Mucosa of descending colon (tissue), 3 donors: ENCODE data around the gene NLRC3. TPM values are rescaled to one million over a fixed set of nuclear protein-coding genes. Genes with fewer than 3 reads are reported as not detected.

Experiments
- ATAC-seq: fragments of 200-7000 bp; cut with Tn5 transposase; one replicate; pipeline ENCODE4 v1.9.1; 2020; ENCODE audit warnings: mild to moderate bottlenecking, moderate library complexity
- DNase-seq, 3 donors: peaks; one replicate each; pipeline ENCODE4 v3.0.0-alpha.2; 2020
- H3K36me3 ChIP-seq: fragments of 200-600 bp; one replicate; pipeline ENCODE4 v1.8.0; 2021; ENCODE audit warnings: low read depth, mild to moderate bottlenecking
- H3K4me1 ChIP-seq: fragments of 200-600 bp; one replicate; pipeline ENCODE4 v1.8.0; 2021; ENCODE audit warnings: low read depth, mild to moderate bottlenecking
- H3K4me3 ChIP-seq: fragments of 200-600 bp; one replicate; pipeline ENCODE4 v1.8.0; 2021; ENCODE audit warnings: mild to moderate bottlenecking
- H3K9me3 ChIP-seq: fragments of 200-600 bp; one replicate; pipeline ENCODE4 v1.8.0; 2021; ENCODE audit warnings: mild to moderate bottlenecking
- intact Hi-C, 2 donors: fragments of 100-400 bp; cut with DNase I in 1 of 2; cut with micrococcal nuclease in 1 of 2; formaldehyde crosslinking; loops; one replicate each; pipeline versions ENCODE4 v1.11.0 to v1.11.1; 2022; cut with DNase I, micrococcal nuclease
- total RNA-seq, 3 donors: library from RNA; stranded (reverse); fragmentation: NEBNext Ultra II Directional in 2 of 3; extraction: Animal tissue kit (Norgen Biotek cat#: 25700) in 2 of 3; gene quantifications; one replicate each; pipeline versions ENCODE4 v1.2.1 to v1.2.4, GENCODE V29; 2021 to 2023
- TF ChIP-seq, protein P1 (sequence below): fragments of 200-600 bp; IDR thresholded peaks from one replicate; pipeline ENCODE4 v1.8.0; 2022; ENCODE audit warnings: antibody characterized with exemption, mild to moderate bottlenecking
- donor health status: DM: no; HTN: no; CAD: no; lungs with moderate emphysema.
- donor health status: DM: no; HTN: no; CAD: no.
- donor health status: DM: no; HTN: yes; CAD: no.

NLRC3 gene
- total RNA-seq, 3 donors from 2014 or later, result 1.4 to 2.6 (median 1.7) TPM

- TF ChIP-seq, protein P1, sequence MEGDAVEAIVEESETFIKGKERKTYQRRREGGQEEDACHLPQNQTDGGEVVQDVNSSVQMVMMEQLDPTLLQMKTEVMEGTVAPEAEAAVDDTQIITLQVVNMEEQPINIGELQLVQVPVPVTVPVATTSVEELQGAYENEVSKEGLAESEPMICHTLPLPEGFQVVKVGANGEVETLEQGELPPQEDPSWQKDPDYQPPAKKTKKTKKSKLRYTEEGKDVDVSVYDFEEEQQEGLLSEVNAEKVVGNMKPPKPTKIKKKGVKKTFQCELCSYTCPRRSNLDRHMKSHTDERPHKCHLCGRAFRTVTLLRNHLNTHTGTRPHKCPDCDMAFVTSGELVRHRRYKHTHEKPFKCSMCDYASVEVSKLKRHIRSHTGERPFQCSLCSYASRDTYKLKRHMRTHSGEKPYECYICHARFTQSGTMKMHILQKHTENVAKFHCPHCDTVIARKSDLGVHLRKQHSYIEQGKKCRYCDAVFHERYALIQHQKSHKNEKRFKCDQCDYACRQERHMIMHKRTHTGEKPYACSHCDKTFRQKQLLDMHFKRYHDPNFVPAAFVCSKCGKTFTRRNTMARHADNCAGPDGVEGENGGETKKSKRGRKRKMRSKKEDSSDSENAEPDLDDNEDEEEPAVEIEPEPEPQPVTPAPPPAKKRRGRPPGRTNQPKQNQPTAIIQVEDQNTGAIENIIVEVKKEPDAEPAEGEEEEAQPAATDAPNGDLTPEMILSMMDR, result no peak
- peak; percentile 38 for ATAC-seq
Observed at GRCh38 chr16:3587547-3588110, 10.4 kb upstream of the NLRC3 start.

GRCh38 chr16:3584412-3584811 is 7.2 kb upstream of the NLRC3 start:
- H3K9me3 ChIP-seq, result no peaks in the 10 kb centered on the region

More at GRCh38 chr16:3587547-3588110, 10.4 kb upstream of the NLRC3 start:
- H3K9me3 ChIP-seq, result no peaks in the 10 kb centered on the region
- intact Hi-C loops, result no loop called here
- H3K36me3 ChIP-seq, result no peaks in the 10 kb centered on the region
- H3K4me3 ChIP-seq, result no peak overlapping the region
- no peaks in the 10 kb centered on the region for H3K4me1 ChIP-seq
- DNase-seq, result no peak

DNA sequence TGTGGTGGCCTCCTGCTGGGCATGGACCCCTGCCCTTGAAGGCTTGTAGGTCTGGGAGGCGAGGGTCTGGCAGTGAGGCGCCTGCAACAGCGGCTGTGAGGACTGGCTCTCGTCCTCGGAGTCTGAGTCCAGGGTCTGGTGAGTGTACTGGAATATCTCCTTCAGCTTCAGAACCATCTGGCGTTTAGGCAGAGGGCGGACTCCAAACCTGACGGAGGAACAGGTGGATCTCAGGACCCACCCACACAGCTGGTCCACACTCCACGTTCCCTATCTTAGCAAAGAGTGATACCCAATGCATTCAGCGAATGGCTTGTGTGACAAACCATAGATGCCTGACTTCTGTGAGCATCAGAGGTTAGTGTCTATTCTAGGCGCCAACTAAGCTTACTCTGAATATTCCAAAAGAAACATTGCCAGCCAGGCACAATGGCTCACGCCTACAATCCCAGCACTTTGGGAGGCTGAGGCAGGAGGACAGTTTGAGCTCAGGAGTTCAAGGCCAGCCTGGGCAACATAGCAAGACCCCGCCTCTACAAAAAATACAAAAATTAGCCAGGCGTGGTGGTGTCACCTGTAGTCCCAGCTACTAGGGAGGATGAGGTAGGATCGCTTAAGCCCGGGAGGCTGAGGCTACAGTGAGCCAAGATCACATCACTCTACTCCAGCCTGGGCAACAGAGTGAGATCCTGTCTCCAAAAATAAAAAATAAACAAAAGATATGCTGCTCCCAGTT is 6.3 kb upstream of the NLRC3 start:
- no peaks in the 10 kb centered on the region for H3K4me1 ChIP-seq
- ATAC-seq, result no peak
- no peaks in the 10 kb centered on the region for H3K9me3 ChIP-seq
- intact Hi-C loops, result no loop called here
- TF ChIP-seq, protein P1, result no peak
- H3K4me3 ChIP-seq, result no peak overlapping the region
- DNase-seq, result no peak
- H3K36me3 ChIP-seq, result no peaks in the 10 kb centered on the region

More at GRCh38 chr16:3584412-3584811, 7.2 kb upstream of the NLRC3 start:
- TF ChIP-seq, protein P1, result no peak
- intact Hi-C loops, result no loop called here
- Histone ChIP-seq H3K4me3 (no peak overlapping the region), H3K36me3 (no peaks in the 10 kb centered on the region), H3K4me1 (no peaks in the 10 kb centered on the region)
- DNase-seq, result no peak
- ATAC-seq, result no peak

DNA sequence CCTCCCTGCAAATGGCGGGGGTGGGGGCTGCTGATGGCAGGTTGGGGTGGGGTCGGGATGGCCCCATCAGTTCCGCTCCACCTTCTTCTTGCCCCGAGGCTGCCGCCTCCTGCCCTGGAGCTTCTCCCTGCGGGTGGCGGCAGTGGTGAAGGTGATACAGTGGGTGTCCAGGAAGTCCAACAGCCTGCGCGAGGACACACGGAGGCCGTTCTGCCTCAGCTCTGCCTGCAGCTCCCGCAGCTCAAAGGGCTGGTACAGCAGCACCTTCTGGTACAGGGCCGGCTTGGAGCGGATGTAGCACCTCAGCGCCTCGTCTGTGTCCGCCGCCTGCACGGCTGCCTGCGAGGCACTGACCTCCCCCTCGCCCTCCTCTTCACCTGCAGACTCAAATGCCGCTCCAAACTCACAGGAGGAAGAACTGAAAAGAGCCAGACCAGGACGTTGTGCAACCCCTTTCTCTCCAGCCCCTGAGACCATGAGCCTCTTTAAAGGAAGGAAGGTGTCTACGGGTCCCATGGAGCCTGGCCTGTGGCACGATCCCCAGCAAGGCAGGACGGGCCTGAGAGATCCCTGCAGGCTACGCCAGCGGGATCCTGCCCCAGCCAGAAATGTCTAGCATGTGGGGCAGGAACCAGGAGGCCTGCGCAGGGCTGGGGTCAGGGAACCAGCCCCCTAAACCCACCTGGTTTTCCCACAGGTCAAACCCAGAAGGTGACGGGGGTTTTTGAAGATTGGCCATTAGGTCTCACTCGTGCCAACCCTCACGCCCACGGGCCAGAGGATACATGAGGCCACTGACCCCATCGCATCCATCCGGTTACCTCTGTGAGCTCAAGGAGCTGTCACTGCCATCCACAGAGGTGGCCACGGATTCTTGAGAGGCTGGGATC is 5.3 kb upstream of the NLRC3 start:
- Histone ChIP-seq H3K4me1 (no peaks in the 10 kb centered on the region), H3K36me3 (no peaks in the 10 kb centered on the region), H3K9me3 (no peaks in the 10 kb centered on the region), H3K4me3 (no peak overlapping the region)
- DNase-seq (no peak), ATAC-seq (no peak)
- TF ChIP-seq, protein P1, result no peak
- intact Hi-C loops, result no loop called here

DNA sequence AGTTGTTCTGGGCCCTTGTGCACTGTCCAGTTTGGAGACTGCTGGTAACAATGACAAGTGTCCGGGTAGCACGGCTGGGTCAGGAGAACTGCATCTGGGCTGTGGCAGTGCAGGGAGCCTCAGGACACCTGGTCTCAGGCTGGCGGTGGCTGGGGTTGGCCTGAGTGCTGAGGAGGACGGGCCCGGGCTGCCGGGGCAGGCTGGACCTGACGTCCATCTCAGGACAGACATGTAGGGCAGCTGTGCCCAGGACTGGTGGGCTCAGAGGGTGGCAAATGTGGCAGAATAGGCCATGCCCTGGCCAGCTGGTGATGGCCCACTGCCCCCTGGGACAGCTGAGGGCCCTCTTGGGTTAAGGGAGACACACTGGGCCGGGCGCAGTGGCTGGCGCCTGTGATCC is 4.2 kb upstream of the NLRC3 start:
- TF ChIP-seq, protein P1, result no peak
- H3K4me1 ChIP-seq, result no peaks in the 10 kb centered on the region
- no peak for ATAC-seq
- H3K4me3 ChIP-seq, result no peak overlapping the region
- no peaks in the 10 kb centered on the region for H3K9me3 ChIP-seq
- H3K36me3 ChIP-seq, result no peaks in the 10 kb centered on the region
- DNase-seq, result no peak
- intact Hi-C loops, result no loop called here
